ENCODE results near the gene RYR1.
A peak's percentile ranks its signal among the peaks of the same experiment; 100 is the strongest.
"Not testable (repeated sequence)": the region's sequence is repeated elsewhere in the genome, so short reads cannot be mapped to it uniquely, and the experiment has no call there.

RYR1 gene

GRCh38 chr19:38626401-38626800 lies 192.9 kb downstream of the RYR1 start:
- DNase-seq, result no peak

GRCh38 chr19:38629568-38629967 lies 196.1 kb downstream of the RYR1 start:
- no peak for DNase-seq

DNA sequence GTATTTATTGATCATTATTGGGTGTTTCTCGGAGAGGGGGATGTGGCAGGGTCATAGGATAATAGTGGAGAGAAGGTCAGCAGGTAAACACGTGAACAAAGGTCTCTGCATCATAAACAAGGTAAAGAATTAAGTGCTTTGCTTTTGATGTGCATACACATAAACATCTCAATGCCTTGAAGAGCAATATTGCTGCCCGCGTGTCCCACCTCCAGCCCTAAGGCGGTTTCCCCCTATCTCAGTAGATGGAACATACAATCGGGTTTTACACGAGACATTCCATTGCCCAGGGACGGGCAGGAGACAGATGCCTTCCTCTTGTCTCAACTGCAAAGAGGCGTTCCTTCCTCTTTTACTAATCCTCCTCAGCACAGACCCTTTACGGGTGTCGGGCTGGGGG lies 197.8 kb downstream of the RYR1 start:
- not testable (repeated sequence) for DNase-seq

DNA sequence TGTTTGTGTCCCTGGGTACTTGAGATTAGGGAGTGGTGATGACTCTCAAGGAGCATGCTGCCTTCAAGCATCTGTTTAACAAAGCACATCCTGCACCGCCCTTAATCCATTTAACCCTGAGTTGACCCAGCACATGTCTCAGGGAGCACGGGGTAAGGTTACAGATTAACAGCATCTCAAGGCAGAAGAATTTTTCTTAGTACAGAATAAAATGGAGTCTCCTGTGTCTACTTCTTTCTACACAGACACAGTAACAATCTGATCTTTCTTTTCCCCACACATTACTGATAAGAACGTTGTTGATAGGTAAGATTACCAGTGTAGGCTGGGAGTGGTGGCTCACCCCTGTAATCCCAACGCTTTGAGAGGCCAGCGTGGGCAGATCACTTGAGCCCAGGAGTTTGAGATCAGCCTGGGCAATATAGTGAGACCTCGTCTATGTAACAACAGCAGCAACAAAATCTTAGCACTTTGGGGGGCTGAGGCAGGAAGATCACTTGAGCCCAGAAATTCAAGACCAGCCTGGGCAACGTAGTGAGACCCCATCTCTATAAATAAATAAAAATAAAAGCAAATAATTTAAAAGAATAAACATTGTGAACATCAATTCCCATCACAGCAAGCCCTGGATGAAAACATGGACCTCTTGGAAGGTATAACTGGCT lies 198.5 kb downstream of the RYR1 start:
- DNase-seq, result not testable (repeated sequence)

DNA sequence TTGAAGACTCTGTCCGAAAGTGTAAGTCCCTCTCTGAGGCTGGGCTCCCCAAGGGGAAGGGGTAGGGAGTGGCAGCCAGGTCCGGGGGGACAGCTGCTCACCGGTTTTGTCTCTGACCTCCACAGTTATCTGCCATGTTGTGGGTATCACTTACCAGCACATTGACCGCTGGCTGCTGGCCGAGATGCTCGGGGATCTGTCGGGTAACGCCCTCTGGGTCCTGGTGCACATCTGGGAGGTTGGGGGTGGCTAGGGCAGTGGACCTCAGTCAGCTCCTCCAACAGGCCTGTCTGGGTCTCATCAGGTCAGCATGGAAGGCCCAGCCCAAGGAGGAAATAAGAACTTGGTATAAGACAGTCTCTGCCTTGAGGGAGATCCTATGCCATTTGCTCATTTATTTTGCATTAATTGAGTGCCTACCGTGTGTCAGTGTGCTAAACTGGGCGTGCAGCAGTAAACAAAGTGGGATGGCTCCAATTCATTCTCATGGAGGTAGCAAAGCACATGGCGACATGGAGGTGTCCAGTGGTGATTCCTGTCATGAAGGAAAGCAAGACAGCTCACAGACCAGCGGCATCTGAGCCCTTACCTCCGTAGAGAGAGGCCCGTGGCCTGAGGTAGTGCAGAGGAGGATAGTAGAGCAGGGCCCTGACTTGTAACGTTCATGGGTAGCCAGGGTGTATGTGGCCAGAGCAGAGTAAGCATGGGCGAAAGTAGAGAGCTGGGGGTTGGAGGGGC lies 199.2 kb downstream of the RYR1 start:
- no peak for DNase-seq

- peak; percentile 85 for DNase-seq
Observed at GRCh38 chr19:38634757-38635482, 201.4 kb downstream of the RYR1 start.

DNA sequence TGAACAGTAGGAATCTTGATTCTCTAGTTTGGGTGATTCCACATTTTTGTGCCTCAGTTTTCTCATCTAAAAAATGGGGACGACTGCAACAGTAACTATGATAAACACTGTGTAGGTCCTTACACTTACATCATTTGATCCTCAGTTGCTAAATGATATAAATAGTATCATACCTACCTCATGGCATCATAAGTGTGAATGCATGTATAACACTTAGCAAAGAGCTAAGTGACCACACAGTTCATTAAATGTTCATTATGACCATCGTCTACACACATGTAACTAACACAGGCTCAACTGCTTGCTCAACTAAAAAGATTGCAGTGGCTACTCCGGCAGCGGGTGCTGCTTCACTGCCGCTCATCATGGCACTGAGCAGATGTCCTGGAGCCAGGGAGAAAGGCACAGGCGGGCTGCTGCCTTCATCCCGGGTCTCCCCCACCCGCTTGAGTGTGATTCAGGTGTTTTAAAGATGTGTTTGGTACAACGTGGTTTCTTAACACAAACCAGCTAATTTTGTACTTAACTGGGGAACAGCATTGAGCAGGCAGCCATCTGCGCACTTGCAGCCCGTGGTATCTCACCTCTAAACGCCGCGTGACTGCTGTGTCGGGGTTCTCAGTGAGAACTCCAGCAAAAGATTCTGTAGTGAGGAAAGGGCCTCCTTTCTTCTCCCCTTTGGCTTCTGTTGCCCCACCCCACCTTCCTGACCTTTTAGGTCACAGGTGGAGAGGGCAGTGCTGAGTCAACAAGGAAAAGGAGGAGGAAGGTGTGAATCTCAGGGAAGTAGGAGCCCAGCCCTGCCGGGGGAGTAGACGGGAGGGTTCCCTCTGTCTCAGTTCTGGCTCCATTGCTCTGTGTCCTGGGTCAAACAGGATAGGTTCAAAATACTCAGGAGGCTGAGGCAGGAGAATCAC lies 202.2 kb downstream of the RYR1 start:
- DNase-seq, result no peak

All from activated CD4-positive, CD25-positive, alpha-beta regulatory T cell treated with anti-CD3 and anti-CD28 coated beads, Interleukin-2, amount 50 U/mL, for 72 hours (primary cell).